ENCODE results near the gene PRKACG.

DNA sequence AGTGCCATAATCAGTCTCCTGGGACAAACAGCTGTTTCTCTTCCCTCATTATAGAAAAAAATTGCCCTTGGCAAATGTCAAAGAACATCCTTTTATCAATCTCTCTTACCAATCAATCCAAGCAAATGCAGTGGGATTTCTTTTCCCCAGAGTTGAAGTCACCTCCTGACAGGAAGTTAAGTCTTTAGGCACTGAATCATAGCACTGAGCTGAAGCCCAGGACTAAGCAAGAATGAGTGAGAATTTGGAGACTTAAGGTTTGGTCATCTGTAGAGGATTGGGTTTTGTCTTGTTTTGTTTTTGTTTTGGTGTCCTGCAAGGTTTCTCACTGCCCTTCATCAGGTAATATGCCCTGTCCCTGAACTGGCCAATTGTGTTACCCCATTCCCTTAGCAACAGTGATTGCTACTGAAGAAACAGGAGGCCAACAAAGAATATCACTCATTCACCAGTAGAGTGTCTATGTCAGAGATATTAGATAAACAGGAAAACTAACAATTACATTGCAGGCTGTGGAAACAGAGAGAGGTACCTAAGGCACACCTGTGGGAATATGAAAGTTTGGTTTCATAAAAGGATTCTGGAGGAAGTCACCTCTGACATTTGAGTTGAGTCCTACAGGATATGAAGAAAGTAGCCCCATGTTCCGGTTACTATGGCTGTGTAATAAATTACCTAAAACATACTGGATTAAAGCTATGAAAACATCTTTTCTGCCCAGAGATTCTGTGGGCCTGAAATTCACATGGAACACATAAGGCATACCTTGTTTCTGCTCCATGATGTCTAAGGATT, 17.1 kb upstream of the PRKACG start:
- TF ChIP-seq CTCF (IDR thresholded peaks at IDR 0.05; ENCODE audit: insufficient read depth, low read length, poor library complexity, severe bottlenecking) (no peak), EZH2phosphoT487 (conservative IDR thresholded peaks at IDR 0.05; ENCODE audit: low read length) (no peak)
